PC-9 (cell line): Measurements from ENCODE around the gene OR2AP1.

Source experiments
- EZH2 ChIP-seq: fragments of 200-600 bp; sonication (generic); IDR thresholded peaks from 2 replicates; pipeline ENCODE4 v1.8.0; 2017; ENCODE audit warnings: antibody characterized with exemption, low read depth
- TF ChIP-seq, protein P1 (sequence below): fragments of 200-600 bp; sonication (generic); conservative IDR thresholded peaks from 2 replicates; pipeline ENCODE4 v1.6.1; 2017; ENCODE audit warnings: mixed run types, antibody characterized with exemption, mild to moderate bottlenecking, moderate library complexity

DNA sequence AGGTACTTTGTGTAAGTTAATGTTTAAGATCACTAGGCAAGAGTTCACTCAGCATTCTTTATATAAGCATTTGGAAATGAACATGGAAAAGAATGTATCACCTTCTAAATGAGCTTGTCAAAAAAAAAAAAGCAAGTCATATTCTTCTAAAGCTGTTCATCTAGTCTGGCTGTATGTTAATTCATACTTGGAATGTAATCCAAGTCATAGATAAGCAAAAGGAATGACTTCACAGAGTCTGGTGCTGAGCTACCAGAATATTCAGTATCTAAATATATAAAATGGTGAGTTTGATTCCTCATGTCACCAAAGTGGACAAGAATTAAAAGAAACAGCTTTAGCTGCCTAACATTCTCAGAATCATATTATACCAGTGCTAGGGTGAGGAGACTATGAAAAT, 18.0 kb upstream of the OR2AP1 start:
- TF ChIP-seq, protein P1, sequence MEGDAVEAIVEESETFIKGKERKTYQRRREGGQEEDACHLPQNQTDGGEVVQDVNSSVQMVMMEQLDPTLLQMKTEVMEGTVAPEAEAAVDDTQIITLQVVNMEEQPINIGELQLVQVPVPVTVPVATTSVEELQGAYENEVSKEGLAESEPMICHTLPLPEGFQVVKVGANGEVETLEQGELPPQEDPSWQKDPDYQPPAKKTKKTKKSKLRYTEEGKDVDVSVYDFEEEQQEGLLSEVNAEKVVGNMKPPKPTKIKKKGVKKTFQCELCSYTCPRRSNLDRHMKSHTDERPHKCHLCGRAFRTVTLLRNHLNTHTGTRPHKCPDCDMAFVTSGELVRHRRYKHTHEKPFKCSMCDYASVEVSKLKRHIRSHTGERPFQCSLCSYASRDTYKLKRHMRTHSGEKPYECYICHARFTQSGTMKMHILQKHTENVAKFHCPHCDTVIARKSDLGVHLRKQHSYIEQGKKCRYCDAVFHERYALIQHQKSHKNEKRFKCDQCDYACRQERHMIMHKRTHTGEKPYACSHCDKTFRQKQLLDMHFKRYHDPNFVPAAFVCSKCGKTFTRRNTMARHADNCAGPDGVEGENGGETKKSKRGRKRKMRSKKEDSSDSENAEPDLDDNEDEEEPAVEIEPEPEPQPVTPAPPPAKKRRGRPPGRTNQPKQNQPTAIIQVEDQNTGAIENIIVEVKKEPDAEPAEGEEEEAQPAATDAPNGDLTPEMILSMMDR: no peak
- TF ChIP-seq EZH2: no peak
